Mammary epithelial cell (primary cell): ENCODE measurements around the gene MLLT10.

Experiments
- EZH2 ChIP-seq: IDR thresholded peaks from 2 replicates; pipeline ENCODE4 v1.6.1; 2012; ENCODE audit warnings: low read length, inconsistent platforms, borderline replicate concordance
- TF ChIP-seq, protein P1 (sequence below), 2 donors: IDR thresholded peaks in 1 of 2; conservative IDR thresholded peaks in 1 of 2; 2 replicates each; pipeline ENCODE4 v1.5.1; 2011 to 2012; ENCODE audit warnings: inconsistent platforms in 2 of 2, low read length in 2 of 2, mild to moderate bottlenecking in 2 of 2, control low read depth in 1 of 2, low read depth in 1 of 2; ENCODE audit not compliant: insufficient read depth in 1 of 2; ENCODE audit errors: extremely low read depth in 1 of 2

DNA sequence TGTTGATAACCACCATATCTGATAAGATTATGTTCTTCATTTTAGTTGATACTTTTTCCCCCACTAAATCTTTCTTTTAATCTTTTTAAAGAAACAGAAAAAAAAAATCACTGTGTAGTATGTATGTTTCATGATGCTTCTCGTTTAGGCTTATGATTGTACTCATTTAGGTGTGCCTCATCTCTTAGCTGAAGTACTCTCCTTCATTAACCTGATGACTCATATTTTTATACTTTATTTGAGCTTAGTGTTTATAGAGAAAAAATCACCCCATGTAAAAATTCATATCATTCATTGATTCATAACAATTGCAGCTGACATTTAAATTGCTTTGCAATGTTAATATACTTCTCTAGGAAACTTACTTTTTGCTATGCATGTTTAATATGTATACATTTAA is 158.9 kb downstream of the MLLT10 start:
- TF ChIP-seq, protein P1, sequence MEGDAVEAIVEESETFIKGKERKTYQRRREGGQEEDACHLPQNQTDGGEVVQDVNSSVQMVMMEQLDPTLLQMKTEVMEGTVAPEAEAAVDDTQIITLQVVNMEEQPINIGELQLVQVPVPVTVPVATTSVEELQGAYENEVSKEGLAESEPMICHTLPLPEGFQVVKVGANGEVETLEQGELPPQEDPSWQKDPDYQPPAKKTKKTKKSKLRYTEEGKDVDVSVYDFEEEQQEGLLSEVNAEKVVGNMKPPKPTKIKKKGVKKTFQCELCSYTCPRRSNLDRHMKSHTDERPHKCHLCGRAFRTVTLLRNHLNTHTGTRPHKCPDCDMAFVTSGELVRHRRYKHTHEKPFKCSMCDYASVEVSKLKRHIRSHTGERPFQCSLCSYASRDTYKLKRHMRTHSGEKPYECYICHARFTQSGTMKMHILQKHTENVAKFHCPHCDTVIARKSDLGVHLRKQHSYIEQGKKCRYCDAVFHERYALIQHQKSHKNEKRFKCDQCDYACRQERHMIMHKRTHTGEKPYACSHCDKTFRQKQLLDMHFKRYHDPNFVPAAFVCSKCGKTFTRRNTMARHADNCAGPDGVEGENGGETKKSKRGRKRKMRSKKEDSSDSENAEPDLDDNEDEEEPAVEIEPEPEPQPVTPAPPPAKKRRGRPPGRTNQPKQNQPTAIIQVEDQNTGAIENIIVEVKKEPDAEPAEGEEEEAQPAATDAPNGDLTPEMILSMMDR (conservative IDR thresholded peaks at IDR 0.05 in 1 of 2, IDR thresholded peaks at IDR 0.05 in 1 of 2; ENCODE audit: extremely low read depth in 1 of 2, insufficient read depth in 1 of 2, low read depth in 1 of 2, low read length in 2 of 2): no peak
- no peak for TF ChIP-seq EZH2
